ENCODE data around the gene GGT5.
"Not testable (repeated sequence)": the region's sequence is repeated elsewhere in the genome, so short reads cannot be mapped to it uniquely, and the experiment has no call there.

Gene GGT5

DNA sequence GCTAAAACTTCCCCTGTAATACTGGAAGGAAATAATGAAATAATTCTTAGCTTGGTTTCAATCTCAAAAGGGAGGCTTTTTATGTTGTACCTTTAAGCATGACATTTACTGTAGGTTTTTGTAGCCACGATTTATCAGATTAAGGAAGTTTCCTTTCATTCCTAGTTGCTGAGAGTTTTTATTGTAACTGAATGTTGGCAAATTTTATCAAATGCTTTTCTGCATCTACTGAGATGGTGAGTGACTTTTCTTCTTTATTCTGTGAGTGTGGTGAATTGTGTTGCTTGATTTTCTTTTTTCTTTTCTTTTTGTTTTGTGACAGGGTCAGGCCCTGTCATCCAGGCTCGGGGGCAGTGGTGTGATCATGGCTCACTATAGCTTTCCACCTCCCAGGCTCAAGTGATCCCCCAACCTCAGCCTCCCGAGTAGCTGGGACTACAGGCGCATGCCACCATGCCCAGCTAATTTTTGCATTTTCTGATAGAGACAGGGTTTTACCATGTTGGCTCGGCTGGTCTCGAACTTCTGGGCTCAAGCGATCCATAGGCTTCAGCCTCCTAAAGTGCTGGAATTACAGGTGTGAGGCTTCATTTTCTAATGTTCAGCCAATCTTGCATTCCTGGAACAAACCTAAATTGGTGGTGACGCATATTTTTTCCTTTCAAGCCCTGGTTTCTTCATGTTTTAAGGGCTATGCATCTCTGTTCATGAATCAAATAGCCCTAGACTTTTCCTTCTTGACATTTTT lies 37.4 kb downstream of the GGT5 start:
- Mint-ChIP-seq H3K27ac (peak overlapping the region; percentile 25), H3K36me3 (no peaks in the 10 kb centered on the region), H3K9me3 (no peaks in the 10 kb centered on the region), H3K4me3 (no peak overlapping the region), H3K4me1 (peaks cover 27% of the 10 kb centered on the region), H3K27me3 (no peaks in the 10 kb centered on the region)
- ATAC-seq = no peak

DNA sequence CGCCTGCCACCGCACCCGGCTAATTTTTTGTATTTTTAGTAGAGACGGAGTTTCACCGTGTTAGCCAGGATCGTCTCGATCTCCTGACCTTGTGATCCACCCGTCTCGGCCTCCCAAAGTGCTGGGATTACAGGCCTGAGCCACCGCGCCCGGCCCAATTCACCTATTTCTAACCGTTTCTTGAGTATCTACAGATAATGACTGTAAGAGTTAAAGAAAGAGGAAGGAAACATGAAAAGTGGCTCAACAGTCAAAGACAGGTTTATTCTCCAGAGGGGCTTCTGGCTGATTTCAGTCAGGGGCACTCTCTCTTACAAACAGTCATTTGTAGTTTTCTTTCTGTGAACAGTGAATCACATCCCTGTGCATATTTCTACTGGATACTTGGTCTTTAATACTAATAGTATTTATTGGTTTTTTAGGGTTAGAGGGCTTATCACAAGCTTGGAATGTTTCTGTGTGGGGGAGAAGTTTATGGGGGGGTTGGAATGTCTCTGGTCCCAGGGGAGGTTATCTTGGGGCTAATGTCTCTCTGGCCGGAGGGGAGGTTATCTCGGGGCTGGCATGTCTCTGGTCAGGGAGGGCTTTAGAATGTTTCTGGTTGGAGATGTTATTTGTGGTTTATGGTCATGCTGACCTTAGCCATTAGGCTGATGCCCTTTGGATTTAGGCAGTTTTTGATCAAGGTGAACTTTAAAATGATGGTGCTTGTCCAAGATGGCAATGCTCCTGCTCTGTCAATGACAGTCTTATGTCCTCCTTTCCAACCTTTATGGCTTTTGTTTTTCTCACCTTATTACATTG lies 38.2 kb downstream of the GGT5 start:
- ATAC-seq = peak; percentile 41
- H3K27ac Mint-ChIP-seq = peak overlapping the region; percentile 25
- H3K4me3 Mint-ChIP-seq, H3K9me3 Mint-ChIP-seq, H3K36me3 Mint-ChIP-seq, H3K27me3 Mint-ChIP-seq: not testable (repeated sequence)
- peaks cover 27% of the 10 kb centered on the region for H3K4me1 Mint-ChIP-seq

DNA sequence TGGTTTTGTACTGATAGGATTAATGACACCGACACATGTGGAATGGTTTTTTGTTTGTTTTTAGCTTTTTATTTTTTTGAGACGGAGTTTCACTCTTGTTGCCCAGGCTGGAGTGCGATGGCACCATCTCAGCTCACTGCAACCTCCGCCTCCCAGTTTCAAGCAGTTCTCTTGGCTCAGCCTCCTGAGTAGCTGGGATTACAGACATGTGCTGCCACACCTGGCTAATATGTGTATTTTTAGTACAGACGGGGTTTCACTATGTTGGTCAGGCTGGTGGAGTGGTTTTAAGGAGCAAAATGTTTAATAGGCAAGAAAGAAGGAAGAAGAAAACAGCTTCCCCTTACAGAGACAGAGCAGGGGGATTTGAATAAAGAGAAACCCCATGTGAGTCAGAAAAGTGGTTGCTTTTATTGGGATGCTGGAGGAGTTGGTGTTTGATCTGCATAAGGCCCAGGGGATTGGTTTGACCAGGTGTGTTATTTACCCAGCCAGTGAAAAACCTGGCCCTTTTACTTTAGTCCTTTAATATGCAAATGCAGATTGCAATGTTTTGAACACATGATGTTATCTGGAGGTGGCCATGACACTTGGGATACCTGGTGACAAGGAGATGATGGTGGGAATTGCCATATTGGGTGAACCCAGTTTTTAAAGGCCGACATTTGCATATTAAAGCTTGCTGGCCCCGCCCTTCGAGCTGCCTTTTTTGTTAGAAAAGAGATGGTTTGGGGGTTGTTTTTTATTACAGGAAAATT lies 39.3 kb downstream of the GGT5 start:
- Mint-ChIP-seq H3K27me3 (no peaks in the 10 kb centered on the region), H3K4me3 (no peak overlapping the region), H3K9me3 (no peaks in the 10 kb centered on the region), H3K4me1 (peaks cover 27% of the 10 kb centered on the region), H3K36me3 (no peaks in the 10 kb centered on the region), H3K27ac (no peak overlapping the region)
- ATAC-seq = no peak

DNA sequence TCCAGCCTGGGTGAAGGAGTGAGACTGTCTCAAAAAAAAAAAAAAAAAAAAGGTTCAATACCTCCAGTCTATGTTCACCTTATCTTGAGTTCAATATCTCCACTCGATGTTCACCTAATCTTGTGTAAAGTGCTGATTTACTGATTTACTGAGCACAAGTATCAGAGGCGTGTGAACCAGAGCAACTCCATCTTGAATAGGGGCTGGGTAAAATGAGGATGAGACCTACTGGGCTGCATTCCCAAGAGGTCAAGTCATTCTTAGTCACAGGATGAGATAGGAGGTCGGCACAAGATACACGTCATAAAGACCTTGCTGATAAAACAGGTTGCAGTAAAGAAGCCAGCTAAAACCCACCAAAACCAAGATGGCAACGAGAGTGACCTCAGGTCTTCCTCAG lies 41.0 kb downstream of the GGT5 start:
- not testable (repeated sequence) for H3K27ac Mint-ChIP-seq, H3K9me3 Mint-ChIP-seq, H3K4me3 Mint-ChIP-seq, H3K27me3 Mint-ChIP-seq, H3K36me3 Mint-ChIP-seq, ATAC-seq
- peaks cover 27% of the 10 kb centered on the region for H3K4me1 Mint-ChIP-seq

DNA sequence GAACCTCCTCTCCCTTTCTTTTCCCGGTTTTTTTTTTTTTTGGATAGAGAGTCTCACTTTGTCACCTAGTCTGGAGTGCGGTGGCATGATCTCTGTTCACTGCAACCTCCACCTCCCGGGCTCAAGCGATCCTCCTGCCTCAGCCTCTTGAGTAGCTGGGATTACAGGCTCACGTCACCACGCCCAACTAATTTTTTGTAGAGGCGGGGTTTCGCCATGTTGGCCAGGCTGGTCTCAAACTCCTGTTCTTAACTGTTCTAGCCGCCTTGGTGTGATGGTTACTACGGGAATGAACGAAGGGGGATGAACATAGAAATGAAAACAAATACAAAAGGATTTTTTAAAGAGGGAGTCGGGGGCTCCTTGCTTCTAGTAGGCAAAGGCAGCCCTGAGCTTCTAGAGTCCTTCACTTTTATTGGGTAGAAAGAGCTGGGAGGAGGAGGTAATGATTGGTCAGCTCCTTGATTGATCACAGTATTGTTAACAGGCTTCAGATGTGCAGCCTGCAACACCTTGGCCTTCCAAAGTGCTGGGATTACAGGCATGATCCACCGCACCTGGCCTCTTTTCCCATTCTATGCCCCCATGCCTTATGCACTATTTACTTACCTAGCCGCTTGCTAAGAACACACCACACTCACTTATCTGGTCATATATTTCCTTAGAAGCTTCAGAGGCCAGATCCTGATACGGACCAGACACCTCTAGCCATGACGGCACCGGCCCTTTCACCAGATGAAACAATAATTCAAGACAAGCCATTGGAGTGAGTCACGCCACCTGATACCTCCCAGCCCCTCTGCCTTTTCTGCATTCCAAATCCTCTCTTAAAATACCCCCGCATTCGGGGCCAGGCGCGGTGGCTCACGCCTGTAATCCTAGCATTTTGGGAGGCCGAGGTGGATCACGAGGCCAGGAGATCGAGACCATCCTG lies 42.9 kb downstream of the GGT5 start:
- Mint-ChIP-seq H3K9me3 (no peaks in the 10 kb centered on the region), H3K4me1 (peaks cover 24% of the 10 kb centered on the region), H3K36me3 (no peaks in the 10 kb centered on the region), H3K27ac (no peak overlapping the region), H3K27me3 (no peaks in the 10 kb centered on the region), H3K4me3 (no peak overlapping the region)
- no peak for ATAC-seq

DNA sequence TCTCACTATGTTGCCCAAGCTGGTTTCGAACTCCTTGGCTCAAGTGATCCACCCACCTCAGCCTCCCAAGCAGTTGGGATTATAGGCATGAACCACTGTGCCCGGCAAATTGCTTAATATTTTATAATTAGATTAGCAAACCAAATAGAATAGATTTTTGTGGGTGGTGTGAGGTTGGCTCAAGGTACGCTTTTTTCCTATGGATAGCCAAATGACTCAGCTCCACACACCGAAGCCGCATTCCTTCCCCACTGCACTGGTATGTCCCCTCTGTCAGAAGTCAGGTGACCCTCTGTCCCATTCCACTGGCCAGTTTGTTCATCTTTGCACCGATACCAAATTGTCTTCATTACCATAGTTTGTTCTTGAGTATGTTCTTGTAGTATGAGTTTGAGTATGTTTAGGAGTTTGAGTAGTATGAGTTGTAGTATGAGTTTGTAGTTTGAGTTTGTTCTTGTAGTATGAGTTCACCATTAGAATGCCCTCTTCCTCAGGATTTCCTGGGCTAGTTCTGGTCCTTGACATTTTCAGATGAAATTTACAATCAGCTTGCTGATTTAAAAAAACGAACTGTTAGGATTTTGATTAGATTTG lies 44.2 kb downstream of the GGT5 start:
- Mint-ChIP-seq H3K9me3 (no peaks in the 10 kb centered on the region), H3K36me3 (no peaks in the 10 kb centered on the region), H3K27ac (no peak overlapping the region), H3K4me1 (peaks cover 15% of the 10 kb centered on the region), H3K27me3 (no peaks in the 10 kb centered on the region), H3K4me3 (no peak overlapping the region)
- no peak for ATAC-seq

DNA sequence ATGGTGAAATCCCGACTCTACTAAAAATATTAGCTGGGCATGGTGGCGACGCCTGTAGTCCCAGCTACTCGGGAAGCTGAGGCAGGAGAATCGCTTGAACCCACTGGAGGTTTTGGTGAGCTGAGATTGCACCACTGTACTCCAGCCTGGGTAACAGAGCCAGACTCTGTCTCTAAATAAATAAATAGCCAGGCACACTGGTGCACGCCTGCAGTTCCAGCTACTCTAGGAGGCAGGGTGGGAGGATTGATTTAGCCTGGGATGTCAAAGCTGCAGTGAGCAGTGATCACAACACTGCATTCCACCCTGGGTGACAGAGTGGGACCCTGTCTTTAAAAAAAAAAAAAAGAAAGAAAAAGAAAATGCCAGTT lies 46.2 kb downstream of the GGT5 start:
- Mint-ChIP-seq H3K36me3 (no peaks in the 10 kb centered on the region), H3K9me3 (no peaks in the 10 kb centered on the region), H3K27me3 (no peaks in the 10 kb centered on the region), H3K4me3 (no peak overlapping the region), H3K4me1 (peaks cover 9% of the 10 kb centered on the region), H3K27ac (peak overlapping the region; percentile 67)
- ATAC-seq = no peak

DNA sequence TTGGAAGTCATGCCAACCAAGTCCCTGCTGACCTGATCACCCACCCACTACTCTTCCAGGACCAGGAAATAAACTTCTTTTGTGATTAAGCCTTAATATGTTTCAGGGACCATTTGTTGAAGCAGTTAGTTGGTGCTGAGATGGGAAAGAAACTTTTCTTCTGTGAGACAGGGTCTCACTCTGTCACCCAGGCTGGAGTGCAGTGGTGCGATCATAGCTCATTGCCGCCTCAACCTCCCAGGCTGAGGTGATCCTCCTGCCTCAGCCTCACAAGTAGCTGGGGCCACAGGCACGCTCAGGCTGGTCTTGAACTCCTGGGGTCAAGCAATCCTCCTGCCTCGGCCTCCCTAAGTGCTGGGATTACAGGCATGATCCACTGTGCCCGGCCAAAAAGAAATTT lies 53.0 kb downstream of the GGT5 start:
- Mint-ChIP-seq H3K27me3 (peaks cover 27% of the 10 kb centered on the region), H3K4me3 (no peak overlapping the region), H3K4me1 (peaks cover 5% of the 10 kb centered on the region), H3K9me3 (no peaks in the 10 kb centered on the region), H3K27ac (no peak overlapping the region), H3K36me3 (no peaks in the 10 kb centered on the region)
- no peak for ATAC-seq

DNA sequence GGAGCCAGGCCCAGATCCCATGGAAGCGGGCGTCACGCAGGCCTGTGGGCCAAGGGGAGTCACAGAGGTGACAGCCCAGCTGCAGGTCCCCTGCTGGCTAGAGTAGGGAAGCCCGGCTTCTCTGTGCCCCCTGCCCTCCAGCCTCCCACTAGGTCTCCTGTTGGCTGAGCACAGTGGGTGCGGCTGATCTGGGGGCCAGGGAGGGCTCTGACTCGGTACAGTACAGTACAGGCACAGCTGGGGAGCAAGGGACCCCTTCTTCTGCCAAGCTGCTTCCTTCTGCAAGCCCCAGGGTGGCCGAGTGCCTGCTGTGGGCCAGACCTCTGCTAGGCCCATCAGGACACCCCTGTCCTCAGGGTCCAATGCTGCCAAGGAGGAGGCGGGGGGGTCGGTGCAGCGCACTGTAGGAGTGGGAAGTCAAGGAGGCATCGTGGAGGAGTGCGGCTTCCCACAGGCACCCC lies 53.5 kb downstream of the GGT5 start:
- no peak for ATAC-seq
- no peaks in the 10 kb centered on the region for H3K36me3 Mint-ChIP-seq
- peaks cover 5% of the 10 kb centered on the region for H3K4me1 Mint-ChIP-seq
- no peak overlapping the region for H3K4me3 Mint-ChIP-seq
- no peaks in the 10 kb centered on the region for H3K9me3 Mint-ChIP-seq
- no peak overlapping the region for H3K27ac Mint-ChIP-seq
- H3K27me3 Mint-ChIP-seq = peaks cover 27% of the 10 kb centered on the region

DNA sequence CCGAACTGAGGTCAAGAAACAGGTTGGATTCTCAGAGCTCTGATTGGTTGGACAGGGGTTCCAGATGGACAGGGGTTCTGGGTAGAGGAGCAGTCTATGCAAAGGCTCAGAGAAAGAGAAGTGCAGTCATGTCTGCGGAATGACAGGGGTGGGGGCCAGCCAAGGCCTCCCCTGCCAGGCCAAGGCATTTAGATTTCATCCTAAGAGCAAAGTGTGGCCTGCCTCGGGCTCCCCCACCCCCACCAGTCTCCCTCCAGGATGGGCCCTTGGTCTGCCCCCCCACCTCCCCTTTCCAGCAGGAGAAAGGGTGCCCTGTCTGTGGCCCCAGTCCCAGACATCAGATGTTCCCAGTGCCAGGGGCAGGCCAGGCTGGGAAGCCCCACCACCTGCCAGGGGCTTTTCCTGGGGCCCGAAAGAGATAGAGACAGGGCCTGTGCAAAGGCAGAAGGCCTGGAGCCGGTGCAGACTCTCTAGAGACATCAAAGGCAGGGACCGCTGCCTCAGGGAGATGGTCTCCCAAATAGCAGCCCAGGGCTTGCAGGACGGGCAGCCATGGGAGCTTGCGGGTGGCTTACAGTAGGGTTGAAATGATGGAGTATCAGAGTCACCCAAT lies 54.2 kb downstream of the GGT5 start:
- ATAC-seq = no peak
- Mint-ChIP-seq H3K27ac (no peak overlapping the region), H3K27me3 (peaks cover 27% of the 10 kb centered on the region), H3K36me3 (no peaks in the 10 kb centered on the region), H3K4me1 (peaks cover 5% of the 10 kb centered on the region), H3K9me3 (no peaks in the 10 kb centered on the region), H3K4me3 (no peak overlapping the region)

DNA sequence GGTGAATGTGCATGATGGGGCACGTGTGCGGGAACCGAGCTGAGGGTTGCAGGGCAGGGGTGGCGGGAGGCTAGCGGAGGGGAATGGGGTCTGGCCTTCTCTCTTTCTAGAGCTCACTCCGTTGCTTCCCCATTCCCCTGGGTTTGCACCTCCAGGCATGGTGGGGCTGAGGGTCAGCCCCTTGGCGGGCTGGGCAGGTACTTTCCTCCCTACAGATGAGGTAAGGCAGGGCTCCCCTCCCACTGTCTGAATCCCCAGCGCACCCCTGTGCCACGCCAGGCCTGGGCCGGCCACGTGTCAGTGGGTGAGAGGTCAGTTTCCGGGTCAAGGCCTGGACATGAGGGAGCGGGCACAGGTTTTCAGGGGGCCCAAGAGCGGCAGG lies 54.7 kb downstream of the GGT5 start:
- Mint-ChIP-seq H3K4me3 (no peak overlapping the region), H3K36me3 (no peaks in the 10 kb centered on the region), H3K27me3 (peaks cover 27% of the 10 kb centered on the region), H3K27ac (peak overlapping the region; percentile 60), H3K9me3 (no peaks in the 10 kb centered on the region), H3K4me1 (peaks cover 5% of the 10 kb centered on the region)
- no peak for ATAC-seq

DNA sequence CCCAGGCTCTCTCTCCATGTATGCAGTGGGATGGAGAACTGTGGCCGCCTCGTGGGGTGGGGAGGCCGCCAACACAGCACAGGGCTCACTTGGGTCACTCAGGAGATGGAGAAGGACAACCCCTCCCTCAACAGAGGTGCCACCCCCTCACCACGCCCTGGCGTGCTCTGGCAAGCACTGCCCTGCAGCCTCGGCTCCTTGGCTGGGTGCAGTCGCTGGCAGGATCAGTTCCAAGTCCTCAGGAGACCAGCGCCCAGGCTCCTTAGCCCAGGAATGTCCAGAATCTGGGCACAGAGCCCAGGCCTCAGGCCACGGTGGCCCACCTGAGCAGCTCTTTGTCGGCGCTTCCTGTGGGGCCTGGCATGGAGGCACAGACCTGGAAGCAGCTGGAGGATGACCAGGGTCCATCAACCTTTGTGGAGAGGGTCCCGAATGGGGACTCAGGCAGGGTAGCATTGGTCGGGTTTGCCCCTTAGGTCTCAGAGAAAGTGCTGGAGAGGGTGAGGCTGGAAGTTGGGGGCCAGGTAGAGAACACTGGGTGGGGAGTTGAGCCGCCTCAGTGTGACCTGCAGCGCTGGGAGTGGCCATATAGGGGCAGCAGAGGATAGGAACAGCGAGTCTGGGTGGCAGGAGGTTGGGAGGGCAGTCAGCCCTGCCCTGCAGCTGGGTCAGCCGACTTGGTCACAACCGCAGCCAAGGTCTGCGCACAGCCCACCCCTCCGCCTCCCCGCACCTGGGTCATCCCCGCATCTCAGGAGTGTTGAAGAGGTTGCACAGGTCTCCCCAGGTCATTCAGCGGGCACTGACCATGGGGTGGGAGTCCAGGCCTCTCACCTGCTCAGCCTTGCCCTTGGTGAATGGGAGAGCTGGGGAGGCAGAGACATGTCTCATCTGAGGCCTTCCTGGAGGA lies 55.4 kb downstream of the GGT5 start:
- peaks cover 27% of the 10 kb centered on the region for H3K27me3 Mint-ChIP-seq
- peak overlapping the region; percentile 60 for H3K27ac Mint-ChIP-seq
- H3K36me3 Mint-ChIP-seq = no peaks in the 10 kb centered on the region
- no peak overlapping the region for H3K4me3 Mint-ChIP-seq
- H3K9me3 Mint-ChIP-seq = no peaks in the 10 kb centered on the region
- peak; percentile 61 for ATAC-seq
- H3K4me1 Mint-ChIP-seq = peaks cover 5% of the 10 kb centered on the region

DNA sequence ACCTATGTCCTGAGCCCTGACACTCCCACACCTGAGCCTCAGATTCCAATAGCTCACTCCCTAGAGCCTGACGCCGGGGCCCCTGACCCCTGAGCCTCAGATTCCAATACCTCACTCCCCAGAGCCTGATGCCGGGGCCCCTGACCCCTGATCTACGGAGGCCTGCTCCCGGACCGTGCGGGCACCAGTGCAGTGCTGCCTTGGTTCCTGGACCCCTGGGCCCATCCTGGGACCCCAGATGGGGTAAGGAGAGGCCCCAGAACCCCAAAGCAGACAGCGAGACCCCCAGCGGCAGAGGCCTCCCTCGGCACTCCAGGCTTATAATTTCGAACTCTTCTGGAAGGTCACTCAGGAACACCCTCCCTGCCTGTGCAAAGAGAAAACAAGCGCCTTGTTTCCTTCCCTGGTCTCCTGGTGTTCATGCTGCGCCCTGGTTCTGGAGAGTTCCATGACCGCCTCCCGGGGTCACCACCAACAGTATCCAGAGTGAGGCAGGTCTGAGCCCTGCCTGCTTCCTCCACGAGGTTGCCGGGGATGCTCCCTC lies 56.1 kb downstream of the GGT5 start:
- Mint-ChIP-seq H3K9me3 (no peaks in the 10 kb centered on the region), H3K27ac (no peak overlapping the region), H3K4me1 (peaks cover 11% of the 10 kb centered on the region), H3K27me3 (peaks cover 27% of the 10 kb centered on the region), H3K4me3 (no peak overlapping the region), H3K36me3 (no peaks in the 10 kb centered on the region)
- ATAC-seq = no peak

Data from stimulated activated memory B cell treated with anti-CD40 and anti-IgM and Interleukin-4, amounts not matched to agents 10 μg/mL and 1 μg/mL and 100 μg/mL, for 72 hours (primary cell).